HG03097 (cell line): ENCODE data around the gene HPCAL1.
A peak's percentile ranks its signal among the peaks of the same experiment; 100 is the strongest.

Experiments
- ATAC-seq: cut with Tn5 transposase; IDR thresholded peaks from one replicate; pipeline ENCODE4 v1.9.1; 2021; ENCODE audit not compliant: unreplicated experiment, low FRiP score

The HPCAL1 gene

GRCh38 chr2:10319892-10320574 is 17.3 kb downstream of the HPCAL1 start:
- ATAC-seq, result no peak

DNA sequence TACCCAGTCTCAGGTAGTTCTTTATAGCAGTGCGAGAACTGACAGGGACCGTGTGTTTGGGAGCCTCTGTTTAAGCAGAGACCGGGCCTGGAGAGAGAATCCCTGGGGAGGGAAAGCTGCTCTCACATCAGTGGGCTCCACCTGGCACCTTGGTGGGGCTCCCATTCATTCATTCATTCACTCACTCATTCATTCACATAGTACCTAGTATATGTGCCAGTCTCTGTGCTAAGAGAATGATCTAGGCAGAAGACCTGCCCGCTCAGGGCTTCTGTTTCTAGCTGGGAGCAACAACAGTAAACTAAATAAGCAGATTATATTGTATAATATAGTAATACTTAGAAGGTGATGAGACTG is 17.8 kb downstream of the HPCAL1 start:
- no peak for ATAC-seq

DNA sequence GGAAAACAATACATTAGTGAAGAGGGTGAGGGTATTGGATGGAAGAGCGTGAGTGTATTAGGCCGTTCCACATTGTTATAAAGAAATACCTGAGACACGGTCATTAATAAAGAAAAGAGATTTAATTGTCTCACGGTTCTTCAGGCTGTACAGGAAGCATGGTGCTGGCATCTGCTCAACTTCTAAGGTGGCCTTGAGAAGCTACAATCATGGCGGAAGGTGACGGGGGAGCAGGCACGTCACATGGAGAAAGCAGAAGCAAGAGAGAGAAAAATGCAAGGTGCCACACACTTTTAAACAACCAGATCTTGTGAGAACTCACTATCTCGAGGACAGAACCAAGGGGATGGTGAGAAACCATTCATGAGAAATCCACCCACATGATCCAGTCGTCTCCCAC is 18.2 kb downstream of the HPCAL1 start:
- no peak for ATAC-seq

GRCh38 chr2:10321622-10322021 is 18.9 kb downstream of the HPCAL1 start:
- ATAC-seq, result no peak

DNA sequence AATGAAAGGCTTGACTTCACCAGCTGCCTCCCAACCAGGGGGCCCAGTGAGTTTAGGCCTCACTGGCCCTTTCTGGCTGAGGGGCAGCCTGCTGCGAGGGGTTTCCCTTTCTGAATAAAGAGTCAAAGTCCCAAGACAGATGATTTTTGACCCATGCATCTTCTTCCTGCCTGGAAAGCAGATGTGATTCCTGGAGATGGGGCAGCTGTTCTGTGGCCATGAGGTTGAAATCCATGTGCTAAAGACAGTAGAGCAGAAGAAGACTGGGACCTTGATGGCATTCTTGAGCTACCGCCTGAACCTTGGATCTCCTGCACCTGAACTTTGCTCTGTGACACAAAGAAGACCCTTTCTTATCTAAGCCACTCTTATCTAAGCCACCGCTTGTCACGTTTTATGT is 19.8 kb downstream of the HPCAL1 start:
- no peak for ATAC-seq

- ATAC-seq, result no peak
These were observed 20.3 kb downstream of the HPCAL1 start for GRCh38 chr2:10322973-10323372.

GRCh38 chr2:10323535-10323934 is 20.8 kb downstream of the HPCAL1 start:
- no peak for ATAC-seq

- ATAC-seq, result no peak
These were observed 21.6 kb downstream of the HPCAL1 start for GRCh38 chr2:10324095-10324832.

DNA sequence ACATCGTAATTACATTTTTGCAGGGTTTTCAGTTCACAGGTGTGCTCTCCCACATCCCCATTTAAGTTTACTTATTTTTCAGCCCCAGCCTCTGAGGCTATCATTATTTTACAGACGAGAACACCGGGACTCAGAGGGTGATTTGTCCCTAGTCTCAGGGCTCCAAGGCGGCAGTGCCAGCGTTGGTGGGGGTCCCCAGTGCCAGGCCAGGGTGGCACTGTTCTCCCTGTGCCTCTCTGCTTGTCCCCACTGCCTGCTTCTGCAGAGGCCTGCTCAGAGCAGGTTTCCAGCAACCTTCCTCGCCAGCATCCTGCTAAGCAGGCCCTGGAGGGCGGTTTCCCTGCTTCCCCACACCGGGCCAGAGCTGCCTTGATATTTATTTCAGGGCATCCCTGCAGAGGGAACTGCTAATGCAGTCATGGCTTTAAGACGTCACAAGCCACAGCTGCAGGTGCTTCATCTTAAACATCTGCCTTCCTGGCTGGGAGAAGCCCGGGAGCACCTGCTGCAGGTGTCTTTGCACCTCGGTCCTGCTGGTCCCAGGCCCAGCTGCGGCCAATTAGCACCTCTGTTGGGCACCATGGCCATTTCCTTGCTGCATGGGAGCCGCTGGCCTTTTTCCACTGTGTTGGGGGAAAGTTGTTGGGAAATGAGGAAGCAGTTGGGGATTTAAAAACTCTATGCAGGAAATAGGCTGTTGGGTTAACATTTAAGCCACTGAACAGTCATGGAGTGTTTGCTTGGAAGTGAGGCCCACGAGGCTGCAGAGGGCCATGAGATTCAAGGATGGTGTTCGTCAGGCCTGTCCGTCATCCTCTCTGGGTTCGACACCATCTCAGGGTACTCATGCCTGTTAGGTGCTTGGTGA is 22.8 kb downstream of the HPCAL1 start:
- no peak for ATAC-seq

DNA sequence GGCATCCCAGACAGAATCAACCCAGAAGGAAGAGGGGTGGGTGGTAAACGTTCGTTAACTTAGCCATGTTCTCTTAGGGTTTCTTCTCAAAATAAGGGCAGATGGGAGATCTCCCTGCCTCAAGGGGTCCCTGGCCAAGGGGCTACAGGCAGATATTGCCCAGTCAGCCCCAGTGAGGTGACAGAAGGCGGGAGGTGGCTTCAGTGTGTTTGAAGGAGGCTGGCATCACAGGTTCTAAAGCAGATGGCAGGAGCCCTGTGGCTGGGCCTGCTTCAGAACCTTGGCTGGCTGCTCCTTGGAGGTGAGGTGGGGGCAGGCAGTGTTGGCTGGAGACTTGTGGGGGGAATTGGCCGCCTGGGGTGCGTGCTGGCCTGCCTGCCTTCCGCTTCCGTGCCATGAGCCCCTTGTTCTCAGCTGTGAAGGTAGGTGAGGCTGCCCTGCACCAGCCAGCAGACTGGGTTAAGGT is 23.5 kb downstream of the HPCAL1 start:
- no peak for ATAC-seq

DNA sequence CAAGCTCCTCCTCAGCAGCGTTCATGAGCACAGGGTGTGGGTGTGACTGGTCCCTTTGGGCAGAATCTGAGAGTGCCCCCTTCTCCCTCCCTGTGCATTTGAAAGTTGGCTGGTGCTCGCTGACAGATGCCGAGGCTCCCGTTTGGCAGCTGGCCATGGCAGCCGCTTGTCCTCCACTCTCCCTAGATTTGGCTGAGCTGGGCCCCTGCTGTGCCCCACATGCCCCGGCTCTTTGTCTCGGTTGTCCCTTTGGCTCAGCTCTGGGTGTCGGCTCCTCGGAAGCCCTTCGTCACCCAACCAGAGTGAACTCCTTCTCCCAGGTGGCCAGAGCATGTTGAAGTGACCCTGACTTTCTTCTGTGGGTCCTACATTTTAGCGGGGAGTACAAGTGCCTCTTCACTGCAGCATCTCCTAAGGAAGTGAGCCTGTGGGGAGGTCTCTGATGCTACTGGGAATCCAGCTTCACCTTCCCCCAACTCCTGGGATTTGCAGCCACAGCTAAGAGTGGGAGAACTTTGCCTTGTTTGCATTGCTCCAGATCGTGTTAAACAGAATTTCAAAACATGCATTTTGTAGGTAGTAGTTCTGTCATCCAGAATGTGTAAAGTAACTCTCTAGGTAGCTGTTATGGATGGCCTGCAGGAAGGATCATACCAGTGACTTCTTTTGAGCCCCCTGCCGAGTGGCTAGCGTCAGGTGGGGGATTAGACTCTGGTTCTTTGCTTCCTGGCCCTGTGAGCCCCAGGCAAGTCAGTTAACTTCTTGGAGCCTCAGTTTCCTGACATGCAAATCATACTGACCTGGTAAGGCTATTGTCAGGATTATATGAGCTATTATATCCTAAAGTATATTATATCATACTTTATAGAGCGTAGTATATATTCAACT is 24.2 kb downstream of the HPCAL1 start:
- no peak for ATAC-seq

- ATAC-seq, result no peak
These were observed 25.4 kb downstream of the HPCAL1 start for GRCh38 chr2:10327896-10328669.

GRCh38 chr2:10328670-10329579 is 26.2 kb downstream of the HPCAL1 start:
- no peak for ATAC-seq

DNA sequence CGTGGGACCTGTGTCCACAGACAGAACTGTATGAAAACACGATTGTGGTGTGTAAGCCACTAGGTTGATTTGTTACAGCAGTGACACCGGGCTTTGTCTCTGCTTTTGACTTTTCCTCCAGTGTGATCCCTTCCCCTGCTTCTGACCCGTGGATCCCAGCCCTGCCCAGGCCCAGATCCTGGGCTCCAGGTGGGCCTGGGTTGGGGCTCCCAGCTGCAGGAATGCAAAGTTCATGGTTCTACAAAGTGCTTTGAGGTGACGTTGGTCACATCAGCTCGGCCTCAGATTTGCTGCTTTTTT is 26.8 kb downstream of the HPCAL1 start:
- no peak for ATAC-seq

DNA sequence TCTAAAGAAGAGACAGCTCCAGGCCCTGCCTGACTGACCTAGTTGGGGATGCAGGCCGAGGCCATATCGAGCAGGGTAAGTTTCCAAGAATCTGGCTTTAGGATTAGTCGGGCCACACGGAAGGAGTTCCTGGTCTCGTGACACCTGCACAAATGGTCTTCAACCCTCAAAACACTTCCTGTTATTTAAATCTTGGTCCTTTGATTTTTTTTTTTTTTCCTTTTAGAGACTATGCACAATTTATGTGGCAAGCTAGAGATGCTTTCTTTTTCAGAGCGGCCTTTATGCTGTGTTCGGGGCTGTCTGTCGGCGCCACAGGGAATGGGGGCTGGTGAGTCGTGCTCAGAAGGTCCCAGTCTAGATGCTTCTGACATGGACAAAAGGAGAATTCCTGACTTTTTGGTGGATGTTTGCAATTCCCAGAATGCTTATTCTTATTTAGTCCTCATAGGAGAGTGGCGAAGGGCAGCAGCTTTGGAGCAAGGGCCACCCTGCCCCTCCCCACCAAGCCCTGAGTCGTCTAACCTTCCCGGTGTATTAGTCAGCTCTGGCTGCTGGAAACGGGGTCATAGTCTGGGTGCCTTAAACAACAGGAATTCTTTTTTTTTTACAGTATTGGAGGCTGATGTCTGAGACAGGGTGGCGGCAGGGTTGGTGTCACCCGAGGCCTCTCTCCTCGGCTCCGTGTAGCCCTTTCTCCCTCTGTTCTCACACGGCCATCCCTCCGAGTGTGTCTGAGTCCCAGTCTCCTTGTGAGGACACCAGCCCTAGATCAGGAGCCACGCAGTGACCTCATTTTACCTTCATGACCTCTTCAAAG is 27.4 kb downstream of the HPCAL1 start:
- no peak for ATAC-seq

DNA sequence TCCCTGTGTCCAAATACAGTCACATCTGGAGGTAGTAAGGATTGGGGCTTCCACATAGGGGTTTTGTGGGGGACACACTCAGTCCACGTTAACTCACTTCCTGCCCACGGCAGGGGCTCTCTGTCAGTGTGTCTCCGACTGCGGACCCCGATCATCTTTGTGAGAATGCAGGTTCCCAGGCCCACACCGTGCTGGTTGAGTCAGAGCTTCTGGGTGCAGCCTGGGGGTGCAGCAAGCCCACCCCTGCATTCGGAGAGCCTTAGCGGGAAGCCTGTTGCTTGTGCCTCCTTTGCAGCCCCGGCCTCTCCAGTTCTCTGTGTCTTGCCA is 28.0 kb downstream of the HPCAL1 start:
- no peak for ATAC-seq

- ATAC-seq, result peak; percentile 51
These were observed 28.5 kb downstream of the HPCAL1 start for GRCh38 chr2:10331027-10331701.
